K562 (cell line): ENCODE measurements around the gene HGFAC. TPM values are rescaled to one million over a fixed set of nuclear protein-coding genes. Genes with fewer than 3 reads are reported as not detected.

Source experiments
- ATAC-seq: fragments of 200-7000 bp; cut with Tn5 transposase; 3 replicates; pipeline ENCODE4 v1.9.1; 2020; ENCODE audit warnings: moderate library complexity
- BruUV-seq: library from RNA; stranded (reverse); fragments of 400-500 nt; replicated peaks from 2 replicates; lab custom pipeline; 2021; lab: Mats Ljungman, UMichigan
- CTCF ChIA-PET: fragments of 300-600 bp; formaldehyde crosslinking; extraction: SDS; loops from one replicate; lab custom pipeline; 2021; ENCODE audit warnings: low intra/inter-chr PET ratio; lab: Yijun Ruan, JAX
- POLR2A ChIA-PET: fragments of 300-600, 350-650 bp; sonication (Branson Sonifier 250); formaldehyde crosslinking; extraction: SDS; loops from one replicate; lab custom pipeline; 2021; ENCODE audit warnings: antibody characterized with exemption, inconsistent platforms; lab: Yijun Ruan, JAX
- DNase-seq, 4 experiments: peaks; one replicate each; pipeline versions ENCODE4 v3.0.0 to v3.0.0-alpha.2; 2011 to 2018; ENCODE audit warnings: low spot score in 3 of 4, mixed read lengths in 3 of 4; ENCODE audit errors: extremely low read depth in 1 of 4
- FAIRE-seq: peaks from 2 replicates; lab custom pipeline; 2011; peaks lifted over from hg19 to GRCh38; lab: Jason Lieb, UNC
- H2AFZ ChIP-seq: 2 replicates; pipeline ENCODE4 v1.6.0; 2011; ENCODE audit warnings: low read depth, low read length, control low read depth, inconsistent platforms
- H3K27ac ChIP-seq: fragments of 200-600 bp; 3 replicates; pipeline ENCODE4 v1.8.0; 2011; ENCODE audit warnings: low read depth, mild to moderate bottlenecking, control low read depth, inconsistent platforms, low read length, moderate library complexity, mixed read lengths; ENCODE audit errors: extremely low read depth
- H3K27me3 ChIP-seq, 2 experiments: fragments of 300-600 bp in 1 of 2; 2 replicates in 1 of 2; 3 replicates in 1 of 2; pipeline versions ENCODE4 v1.6.0 to v1.8.0; 2011; ENCODE audit warnings: inconsistent platforms in 2 of 2, low read length in 2 of 2, mild to moderate bottlenecking in 1 of 2, mixed read lengths in 1 of 2, moderate library complexity in 1 of 2; ENCODE audit not compliant: control insufficient read depth in 2 of 2, insufficient read depth in 2 of 2
- H3K36me3 ChIP-seq: fragments of 300-600 bp; 3 replicates; pipeline ENCODE4 v1.8.0; 2011; ENCODE audit warnings: mild to moderate bottlenecking, low read length, inconsistent platforms; ENCODE audit not compliant: control insufficient read depth, insufficient read depth
- H3K4me1 ChIP-seq, 2 experiments: fragments of 200-600 bp in 1 of 2; replicated peaks in 1 of 2; 2 replicates in 1 of 2; 3 replicates in 1 of 2; pipeline versions ENCODE4 v1.5.1 to v1.8.0; 2011; ENCODE audit warnings: inconsistent platforms in 2 of 2, low read length in 2 of 2, mild to moderate bottlenecking in 1 of 2, mixed read lengths in 1 of 2, moderate library complexity in 1 of 2; ENCODE audit not compliant: control insufficient read depth in 2 of 2, insufficient read depth in 2 of 2
- H3K4me2 ChIP-seq: 2 replicates; pipeline ENCODE4 v1.6.1; 2011; ENCODE audit warnings: low read length, control low read depth, inconsistent platforms, mixed read lengths; ENCODE audit not compliant: insufficient read depth
- H3K4me3 ChIP-seq: fragments of 200-600 bp; sonication (generic), shearing (Covaris generic); 2 replicates; pipeline ENCODE4 v1.5.1; 2016; ENCODE audit warnings: control low read depth, inconsistent platforms
- H3K79me2 ChIP-seq: fragments of 200-600 bp; 3 replicates; pipeline ENCODE4 v1.8.0; 2011; ENCODE audit warnings: low read length, inconsistent platforms; ENCODE audit not compliant: control insufficient read depth, insufficient read depth
- H3K9ac ChIP-seq, 2 experiments: 2 replicates each; pipeline versions ENCODE4 v1.6.0 to v1.6.1; 2011; ENCODE audit warnings: low read depth in 2 of 2, low read length in 2 of 2, control low read depth in 1 of 2, inconsistent platforms in 1 of 2, mild to moderate bottlenecking in 1 of 2, mixed read lengths in 1 of 2; ENCODE audit not compliant: insufficient read depth in 1 of 2
- H3K9me1 ChIP-seq: one replicate; pipeline ENCODE4 v1.6.0; 2011; ENCODE audit warnings: inconsistent platforms, mild to moderate bottlenecking, low read length, moderate library complexity; ENCODE audit not compliant: control insufficient read depth, insufficient read depth
- H3K9me3 ChIP-seq: replicated peaks from 2 replicates; pipeline ENCODE4 v1.5.1; 2011; ENCODE audit warnings: low read depth, low read length, inconsistent platforms; ENCODE audit not compliant: control insufficient read depth, insufficient read depth
- H4K20me1 ChIP-seq: replicated peaks from 2 replicates; pipeline ENCODE4 v1.6.1; 2011; ENCODE audit warnings: low read length, inconsistent platforms, mixed read lengths; ENCODE audit not compliant: control insufficient read depth, insufficient read depth
- CBFB ChIP-seq: sonication (generic); formaldehyde crosslinking; IDR thresholded peaks from 2 replicates; pipeline ENCODE4 v1.4.0; 2020; ENCODE audit warnings: mild to moderate bottlenecking, missing genetic modification reagents
- CCNT2 ChIP-seq: IDR thresholded peaks from 2 replicates; pipeline ENCODE4 v1.6.1; 2011; ENCODE audit warnings: borderline replicate concordance, low read depth, mild to moderate bottlenecking, moderate library complexity, mixed read lengths, low read length; ENCODE audit not compliant: insufficient read length; ENCODE audit errors: extremely low read depth
- CUX1 ChIP-seq: fragments of 200-800 bp; sonication (Bioruptor generic); IDR thresholded peaks from 2 replicates; pipeline ENCODE4 v1.6.1; 2016; ENCODE audit warnings: missing genetic modification characterization, missing compliant biosample characterization
- EP300 ChIP-seq: IDR thresholded peaks from 2 replicates; pipeline ENCODE4 v1.6.1; 2012; ENCODE audit warnings: low read length, improper control_type of control experiment
- ESRRB ChIP-seq: fragments of 250-450 bp; sonication (Bioruptor Pico); IDR thresholded peaks from 2 replicates; pipeline ENCODE4 v1.5.0; 2020; ENCODE audit warnings: mild to moderate bottlenecking, moderate library complexity, borderline replicate concordance
- GTF2E2 ChIP-seq: fragments of 200-800 bp; sonication (Bioruptor generic); IDR thresholded peaks from 2 replicates; pipeline ENCODE4 v1.6.1; 2016; ENCODE audit warnings: missing genetic modification characterization, missing compliant biosample characterization
- HNRNPH1 ChIP-seq: fragments of 200-400 bp; formaldehyde crosslinking; optimal IDR thresholded peaks from 2 replicates; pipeline ENCODE3; 2017; ENCODE audit warnings: low read depth, mild to moderate bottlenecking, low read length, moderate library complexity
- NFXL1 ChIP-seq: fragments of 450-650 bp; formaldehyde crosslinking; IDR thresholded peaks from 2 replicates; pipeline ENCODE4 v1.4.0; 2021; ENCODE audit warnings: mild to moderate bottlenecking
- POLR2G ChIP-seq: fragments of 200-400 bp; formaldehyde crosslinking; IDR thresholded peaks from 2 replicates; pipeline ENCODE4 v1.6.1; 2017; ENCODE audit warnings: low read depth, mild to moderate bottlenecking, antibody characterized with exemption, low read length, moderate library complexity
- PTTG1 ChIP-seq: fragments of 450-650 bp; IDR thresholded peaks from 2 replicates; pipeline ENCODE4 v1.6.1; 2016; ENCODE audit warnings: low read depth, mild to moderate bottlenecking, missing genetic modification characterization, missing compliant biosample characterization
- SRSF3 ChIP-seq: fragments of 200-400 bp; formaldehyde crosslinking; IDR thresholded peaks from 2 replicates; pipeline ENCODE4 v1.6.1; 2016; ENCODE audit warnings: mild to moderate bottlenecking, low read length, moderate library complexity; ENCODE audit not compliant: insufficient read depth
- TEAD2 ChIP-seq: fragments of 450-650 bp; IDR thresholded peaks from 2 replicates; pipeline ENCODE4 v1.6.1; 2016; ENCODE audit warnings: missing genetic modification characterization, control low read depth, missing compliant biosample characterization
- ZBTB1 ChIP-seq: sonication (generic); formaldehyde crosslinking; IDR thresholded peaks from 2 replicates; pipeline ENCODE4 v1.8.1; 2023; ENCODE audit warnings: missing genetic modification reagents, low read depth, mild to moderate bottlenecking, borderline replicate concordance
- ZC3H4 ChIP-seq: sonication (generic); formaldehyde crosslinking; IDR thresholded peaks from 2 replicates; pipeline ENCODE4 v1.9.0; 2021; ENCODE audit warnings: missing genetic modification reagents, borderline replicate concordance
- ZFP30 ChIP-seq: fragments of 250-450 bp; sonication (Bioruptor Pico); IDR thresholded peaks from 2 replicates; pipeline ENCODE4 v1.8.0; 2022; ENCODE audit warnings: moderate library complexity, mild to moderate bottlenecking, inconsistent platforms, borderline replicate concordance
- WGBS: fragments of 100-300 bp; shearing (Covaris generic); methylation state at CpG from one replicate; pipeline ENCODE4 v1.1.6; 2016; ENCODE audit warnings: low coverage, mixed read lengths; ENCODE audit not compliant: insufficient coverage; ENCODE audit errors: missing lambda C conversion rate; 5-methylcytosine and 5-hydroxymethylcytosine counted together
- in situ Hi-C: fragments of 300-500 bp; cut with MboI; formaldehyde crosslinking; loops from 4 replicates; pipeline ENCODE4 v1.15.0; 2018; ENCODE audit warnings: inconsistent platforms, mixed read lengths
- intact Hi-C: fragments of 100-400 bp; cut with micrococcal nuclease; formaldehyde crosslinking; loops from 2 replicates; pipeline ENCODE4 v1.14.2; 2022
- polyA plus RNA-seq, 8 experiments: library from polyadenylated mRNA; depleted of rRNA in 4 of 8; stranded (reverse) in 5 of 8; unstranded in 3 of 8; fragments of >200 nt; fragmentation: Nextera tagmentation in 2 of 8; fragmentation: Illumina TruSeq in 1 of 8; extraction: Ambion mirVana in 2 of 8; extraction: Trizol in 1 of 8; gene quantifications; 2 replicates each; pipeline versions ENCODE4 v1.2.1 to v1.2.3, GENCODE V29; 2011 to 2014; ENCODE audit warnings: inconsistent platforms in 1 of 8, missing spikeins in 1 of 8
- total RNA-seq, 7 experiments: library from RNA; depleted of rRNA in 6 of 7; stranded (reverse); fragments of >200 nt in 6 of 7; fragmentation: Illumina TruSeq in 2 of 7; extraction: Trizol in 2 of 7; gene quantifications; 2 replicates each; pipeline versions ENCODE4 v1.2.1 to v1.2.3, GENCODE V29; 2011 to 2021; ENCODE audit warnings: low replicate concordance in 1 of 7
- TF ChIP-seq, protein P1 (sequence below): fragments of 450-650 bp; conservative IDR thresholded peaks from 2 replicates; pipeline ENCODE4 v1.6.1; 2016; ENCODE audit warnings: missing genetic modification characterization, low read depth, mild to moderate bottlenecking, missing compliant biosample characterization, moderate library complexity

HGFAC gene
- total and polyA plus RNA-seq, 9 of the 15 experiments (the other 6 are each of a cell fraction or from before 2014, with no cell fraction given): 0.13 TPM; not detected in 8

DNA sequence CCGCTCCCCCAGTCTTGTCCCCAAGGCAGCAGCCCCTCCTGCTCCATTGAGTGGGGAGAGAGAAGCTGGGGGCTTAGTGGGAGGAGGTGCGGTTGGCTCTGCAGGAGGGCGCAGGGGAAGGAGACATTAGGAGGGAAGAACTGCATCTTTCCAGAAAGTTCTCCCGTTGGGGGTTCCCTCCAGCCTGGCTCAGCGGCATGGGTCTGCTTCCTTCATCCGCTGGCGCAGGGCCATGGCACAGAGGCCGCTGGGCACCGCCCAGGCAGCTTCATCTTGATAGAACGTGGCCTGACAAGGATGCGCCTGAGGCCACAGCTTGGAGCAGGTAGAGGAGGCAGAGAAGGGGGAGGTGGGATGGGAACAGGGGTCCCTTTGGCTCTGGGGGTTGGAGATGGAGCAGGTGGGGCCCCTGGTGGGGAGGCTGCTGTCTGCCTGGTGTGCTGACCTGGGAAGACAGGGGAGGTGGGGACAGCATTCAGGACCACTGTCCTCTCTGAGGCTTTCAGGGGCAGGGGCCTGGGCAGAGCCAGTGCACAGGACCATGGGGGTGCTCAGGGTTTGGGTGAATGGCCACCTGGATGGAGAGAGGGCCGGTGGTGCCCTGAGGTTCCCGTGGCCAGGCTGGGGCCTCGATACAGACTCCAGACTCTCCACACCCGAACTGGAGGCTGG lies 33.4 kb downstream of the HGFAC start:
- Histone ChIP-seq H3K4me1 (peaks cover 0 to 33% of the 10 kb centered on the region in 2 experiments; a peak in 2 of 5 replicates), H3K79me2 (no peaks in the 10 kb centered on the region), H3K9ac (no peak overlapping the region), H3K27ac (no peak overlapping the region), H3K36me3 (no peaks in the 10 kb centered on the region), H3K4me2 (no peak overlapping the region), H4K20me1 (peaks cover 5% of the 10 kb centered on the region; the same call in 1 of the 2 replicates), H3K9me1 (no peaks in the 10 kb centered on the region), H2AFZ (no peak overlapping the region), H3K9me3 (no peaks in the 10 kb centered on the region), H3K4me3 (no peak overlapping the region), H3K27me3 (peaks cover 35 to 86% of the 10 kb centered on the region in 2 experiments; a peak in 4 of 5 replicates)
- intact Hi-C loops (no loop called here), in situ Hi-C loops (no loop called here)
- ATAC-seq: no peak
- no peak for FAIRE-seq
- BruUV-seq: no TSS peak
- POLR2A ChIA-PET: no interaction called here
- CTCF ChIA-PET: no interaction called here
- 2% methylated on average over 15 of the region's 15 CpGs for WGBS
- no peak for DNase-seq
- TF ChIP-seq CCNT2 (no peak), HNRNPH1 (no peak), ZBTB1 (no peak), CUX1 (no peak), CBFB (no peak), TEAD2 (no peak), NFXL1 (CRISPR knock-in tag) (no peak), GTF2E2 (tag) (no peak), SRSF3 (no peak), PTTG1 (no peak), EP300 (no peak), ZC3H4 (no peak), ESRRB (no peak), POLR2G (no peak), ZFP30 (CRISPR knock-in tag) (no peak)
- TF ChIP-seq, protein P1, sequence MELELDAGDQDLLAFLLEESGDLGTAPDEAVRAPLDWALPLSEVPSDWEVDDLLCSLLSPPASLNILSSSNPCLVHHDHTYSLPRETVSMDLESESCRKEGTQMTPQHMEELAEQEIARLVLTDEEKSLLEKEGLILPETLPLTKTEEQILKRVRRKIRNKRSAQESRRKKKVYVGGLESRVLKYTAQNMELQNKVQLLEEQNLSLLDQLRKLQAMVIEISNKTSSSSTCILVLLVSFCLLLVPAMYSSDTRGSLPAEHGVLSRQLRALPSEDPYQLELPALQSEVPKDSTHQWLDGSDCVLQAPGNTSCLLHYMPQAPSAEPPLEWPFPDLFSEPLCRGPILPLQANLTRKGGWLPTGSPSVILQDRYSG (tag): no peak
